HUDEP-2 (cell line): ENCODE measurements around the gene TCF4.

Source experiments
- DNase-seq, 76 experiments: peaks; one replicate each; lab custom pipeline; 2025; ENCODE audit not compliant: unreplicated experiment in 76 of 76; lab: John Stamatoyannopoulos, UW

Gene TCF4

GRCh38 chr18:55447672-55448018 lies 140.3 kb downstream of the TCF4 start:
- DNase-seq = no peak

- no peak for DNase-seq
Measured at GRCh38 chr18:55446996-55447671, 140.9 kb downstream of the TCF4 start.

DNA sequence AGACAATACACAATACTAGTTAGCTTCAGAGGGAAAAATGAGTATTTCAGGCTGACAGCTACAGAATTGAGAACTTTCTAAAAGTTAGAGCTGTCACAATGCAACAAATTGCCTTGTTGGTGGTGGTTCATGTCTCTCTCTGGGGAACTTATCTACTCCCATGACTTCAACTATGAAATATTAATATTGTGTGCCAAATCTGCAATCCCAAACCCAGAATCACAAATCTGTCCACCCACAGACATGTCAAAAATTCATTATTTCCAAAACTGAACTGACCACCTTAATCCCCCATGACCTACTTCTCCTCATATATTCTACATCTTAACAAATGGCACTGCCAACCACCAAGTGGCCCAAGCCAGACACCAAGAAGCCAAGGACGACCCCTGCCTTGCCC lies 143.5 kb downstream of the TCF4 start:
- no peak for DNase-seq

- no peak for DNase-seq
Measured at GRCh38 chr18:55443776-55444175, 144.2 kb downstream of the TCF4 start.

- no peak for DNase-seq
Measured at GRCh38 chr18:55442561-55442960, 145.4 kb downstream of the TCF4 start.

- DNase-seq = no peak
Measured at GRCh38 chr18:55440988-55441387, 147.0 kb downstream of the TCF4 start.

- DNase-seq = no peak
Measured at GRCh38 chr18:55439056-55439455, 148.9 kb downstream of the TCF4 start.

- DNase-seq = no peak
Measured at GRCh38 chr18:55435592-55435991, 152.4 kb downstream of the TCF4 start.

DNA sequence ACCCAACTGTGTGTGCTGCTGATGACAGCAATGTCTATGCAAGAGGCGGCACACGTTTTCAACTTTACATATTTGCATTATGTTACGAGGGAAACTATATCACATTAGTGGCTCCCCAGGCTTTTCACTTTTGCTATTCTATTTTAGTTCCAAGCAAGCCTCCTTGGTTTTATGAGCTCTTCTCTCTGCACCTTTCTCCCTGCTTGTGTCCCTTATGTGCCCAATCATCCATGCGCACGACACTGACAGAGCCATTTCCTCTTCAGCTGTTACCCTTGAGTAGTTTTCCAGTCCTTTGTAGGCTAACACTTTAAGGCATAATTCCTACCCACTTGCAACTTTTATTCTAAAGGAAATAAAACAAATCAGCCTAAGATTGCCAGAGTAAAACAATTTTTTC lies 154.3 kb downstream of the TCF4 start:
- peak in 1 of 76 experiments; percentile 19 for DNase-seq

DNA sequence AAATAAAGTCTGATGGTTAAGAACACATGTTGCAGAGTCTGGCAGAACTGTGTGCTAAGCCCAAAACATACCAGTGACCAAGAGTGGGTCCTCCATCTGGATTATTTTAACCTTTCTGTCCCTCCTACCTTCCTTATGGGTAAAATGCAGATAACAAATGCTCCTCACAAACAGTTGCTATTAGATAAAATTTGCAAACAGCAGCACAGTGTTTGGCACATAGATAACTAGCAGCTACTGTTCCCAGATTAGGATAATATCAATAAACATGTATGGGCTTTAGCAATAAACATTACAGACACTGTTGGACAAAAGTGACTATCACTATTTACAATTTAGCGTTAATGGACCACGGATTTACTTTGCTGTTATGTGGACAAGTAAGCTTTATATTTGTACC lies 154.9 kb downstream of the TCF4 start:
- peak in 8 of 76 experiments; percentile 7 to 66 (median 20) for DNase-seq

DNA sequence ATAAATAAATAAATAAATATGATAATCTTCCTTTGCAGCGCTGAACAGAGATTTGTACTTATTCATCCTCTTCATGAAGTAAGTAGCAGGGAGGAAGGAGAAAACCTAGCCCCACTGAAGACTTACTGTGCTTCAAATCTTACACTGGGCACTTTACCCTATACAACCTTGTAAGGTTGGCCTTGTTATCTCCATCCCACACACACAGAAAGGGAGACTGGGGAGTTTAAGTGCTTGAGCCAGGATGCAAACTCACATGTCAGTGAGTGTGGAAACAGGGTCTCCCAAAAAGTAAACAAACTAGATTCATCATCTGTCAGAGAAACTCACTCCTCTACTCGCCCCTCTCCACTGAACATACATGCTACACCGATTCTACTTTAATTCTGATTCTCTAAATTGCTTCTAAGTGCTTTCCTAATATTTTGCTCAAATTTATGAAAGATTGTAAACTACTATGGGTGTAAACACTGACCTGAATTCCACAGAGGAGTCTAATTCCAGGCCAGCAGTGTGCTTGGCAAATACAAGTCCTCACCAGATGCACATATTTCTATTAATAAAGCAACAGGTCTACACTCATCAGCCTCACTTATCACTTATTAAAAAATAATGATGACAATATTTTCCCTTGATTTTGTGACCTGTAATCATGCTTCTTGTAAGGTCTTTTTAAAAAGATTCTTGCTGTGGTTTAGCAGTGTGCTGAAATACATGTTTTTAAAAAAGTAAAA lies 155.5 kb downstream of the TCF4 start:
- peak in 7 of 76 experiments; percentile 8 to 48 (median 19) for DNase-seq

- no peak for DNase-seq
Measured at GRCh38 chr18:55430026-55430425, 158.0 kb downstream of the TCF4 start.

DNA sequence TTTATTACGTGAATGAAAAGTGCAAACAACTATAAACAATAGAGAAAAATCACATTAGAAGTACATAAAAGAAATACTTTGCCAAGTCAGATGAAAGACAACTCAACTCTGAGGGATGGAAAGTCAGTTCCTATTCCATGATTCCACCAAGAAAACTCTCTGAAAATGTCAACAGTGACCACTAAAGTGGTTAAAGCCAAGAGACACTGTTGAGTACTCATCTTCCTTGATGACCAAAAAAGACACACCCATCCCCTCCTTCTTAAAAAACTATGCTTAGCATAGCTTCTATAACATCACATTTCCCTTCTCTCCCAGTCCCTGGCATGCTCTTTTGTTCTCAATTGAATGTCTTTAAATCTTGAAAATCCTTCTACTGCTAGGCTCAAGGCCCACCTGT lies 160.0 kb downstream of the TCF4 start:
- no peak for DNase-seq

DNA sequence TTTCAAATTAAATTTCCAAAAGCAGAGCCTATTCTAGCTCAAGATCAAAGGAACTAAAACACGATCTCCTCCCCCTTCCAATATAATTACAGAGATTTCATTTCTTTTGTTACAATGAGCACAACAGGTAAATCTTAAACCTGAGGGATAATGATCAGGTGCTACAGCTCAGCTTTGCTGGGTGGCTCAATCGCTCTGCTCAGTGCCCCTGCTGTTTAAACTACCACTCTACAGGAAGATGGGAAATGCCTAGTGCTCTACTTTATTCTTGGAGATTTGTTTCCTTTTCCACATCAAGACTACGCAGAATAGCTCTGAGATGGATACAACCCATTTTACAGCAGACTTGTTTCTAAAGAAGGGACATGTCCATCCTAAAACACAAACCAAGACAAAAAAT lies 162.3 kb downstream of the TCF4 start:
- DNase-seq = no peak

DNA sequence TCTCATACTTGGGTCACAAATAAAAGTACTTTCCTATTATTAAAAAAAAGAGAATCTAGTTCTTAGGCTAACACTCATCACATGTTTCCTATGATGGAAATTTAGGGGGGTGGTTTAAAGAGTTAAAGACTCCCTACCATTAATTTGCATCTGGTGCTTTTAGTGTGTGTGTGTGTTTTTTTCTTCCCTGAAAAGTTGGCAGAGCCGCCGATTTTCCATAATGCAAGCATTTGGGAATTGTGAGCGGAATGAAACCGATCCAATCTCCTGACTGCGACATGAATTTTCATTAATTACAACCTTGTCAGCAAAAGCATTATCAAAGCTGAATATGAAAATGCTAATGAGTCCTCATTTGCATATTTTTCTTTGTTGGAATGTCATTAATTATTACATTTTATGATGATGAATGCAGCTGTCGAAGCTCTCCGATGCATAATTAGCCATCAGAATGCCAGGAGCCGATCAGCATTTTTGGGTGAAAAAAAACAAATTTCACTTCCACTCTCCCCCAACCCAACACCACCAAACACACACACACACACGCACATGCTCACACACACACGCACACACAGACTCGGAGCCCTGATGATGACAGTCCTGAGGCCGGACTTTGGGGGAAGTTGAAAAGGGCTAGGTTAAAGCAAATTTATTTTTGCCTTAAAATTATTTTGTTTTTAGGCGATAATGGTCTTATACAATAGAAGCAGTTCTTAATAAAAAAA lies 165.4 kb downstream of the TCF4 start:
- DNase-seq = no peak

DNA sequence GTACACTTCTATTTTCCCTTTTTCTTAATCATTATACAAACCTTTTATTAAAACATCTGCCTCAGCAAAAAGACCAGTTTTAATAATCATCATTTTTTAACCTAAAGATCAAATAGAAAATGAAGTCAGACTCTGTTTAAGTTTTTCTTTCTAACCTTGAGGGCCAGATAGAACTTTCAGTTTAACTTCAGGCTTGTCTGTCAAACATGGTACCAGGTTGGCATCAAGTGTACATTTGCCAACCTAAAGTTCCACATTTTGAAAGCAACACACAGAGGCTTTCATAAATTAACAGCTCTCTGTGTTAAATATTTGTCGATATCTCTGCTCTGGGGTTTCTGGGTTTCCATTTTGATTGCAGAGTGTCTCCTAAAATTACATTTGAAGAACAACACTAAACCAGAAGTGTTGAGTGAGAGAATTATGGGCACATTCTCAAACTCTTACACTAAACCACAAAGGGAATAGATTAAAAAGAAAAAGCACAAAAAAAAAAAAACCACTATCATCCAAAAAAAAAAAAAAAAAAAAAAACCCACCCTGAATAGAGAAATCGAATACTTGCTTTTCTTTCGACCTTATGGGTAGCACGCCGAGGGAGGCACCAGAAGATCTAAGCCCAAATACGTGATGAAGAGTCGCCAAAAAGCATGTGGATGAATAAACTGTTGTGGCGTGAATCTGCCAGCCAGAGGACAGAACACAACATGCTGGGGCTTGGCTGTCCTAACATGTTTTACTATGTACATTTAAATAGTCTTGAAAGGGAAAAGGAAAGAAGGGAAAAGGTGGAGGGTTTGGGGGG lies 166.2 kb downstream of the TCF4 start:
- no peak for DNase-seq

GRCh38 chr18:55421308-55421614 lies 166.7 kb downstream of the TCF4 start:
- no peak for DNase-seq

- no peak for DNase-seq
Measured at GRCh38 chr18:55420665-55421307, 167.2 kb downstream of the TCF4 start.

GRCh38 chr18:55419947-55420664 lies 167.9 kb downstream of the TCF4 start:
- no peak for DNase-seq
